H9 (cell line): ENCODE measurements around the gene HDAC3. TPM values are rescaled to one million over a fixed set of nuclear protein-coding genes. Genes with fewer than 3 reads are reported as not detected.
A peak's percentile ranks its signal among the peaks of the same experiment; 100 is the strongest.

Experiments used
- DNase-seq: peaks from one replicate; pipeline ENCODE4 v3.0.0-alpha.2; 2017
- H2AFZ ChIP-seq: one replicate; pipeline ENCODE4 v1.6.1; 2013; ENCODE audit warnings: mild to moderate bottlenecking, low read length, control low read depth, moderate library complexity
- H2AK5ac ChIP-seq: 2 replicates; pipeline ENCODE4 v1.6.1; 2013; ENCODE audit warnings: low read length, control low read depth, mixed read lengths; ENCODE audit not compliant: insufficient read length
- H2BK120ac ChIP-seq: one replicate; pipeline ENCODE4 v1.6.1; 2013; ENCODE audit warnings: low read depth, mild to moderate bottlenecking, low read length, control low read depth, inconsistent platforms; ENCODE audit not compliant: poor library complexity, severe bottlenecking
- H2BK12ac ChIP-seq: 2 replicates; pipeline ENCODE4 v1.6.1; 2013; ENCODE audit warnings: low read length, control low read depth, mixed read lengths, low read depth; ENCODE audit not compliant: insufficient read length
- H2BK15ac ChIP-seq: 2 replicates; pipeline ENCODE4 v1.6.1; 2013; ENCODE audit warnings: low read depth, low read length, control low read depth
- H2BK20ac ChIP-seq: one replicate; pipeline ENCODE4 v1.6.1; 2013; ENCODE audit warnings: low read depth, mild to moderate bottlenecking, low read length, control low read depth, inconsistent platforms; ENCODE audit not compliant: poor library complexity, severe bottlenecking
- H2BK5ac ChIP-seq: 2 replicates; pipeline ENCODE4 v1.6.1; 2013; ENCODE audit warnings: low read length, control low read depth, mixed read lengths; ENCODE audit not compliant: insufficient read length
- H3K14ac ChIP-seq: 2 replicates; pipeline ENCODE4 v1.6.1; 2013; ENCODE audit warnings: low read length, control low read depth; ENCODE audit not compliant: insufficient read depth
- H3K18ac ChIP-seq: 2 replicates; pipeline ENCODE4 v1.6.1; 2013; ENCODE audit warnings: low read depth, mild to moderate bottlenecking, mixed read lengths, low read length, control low read depth; ENCODE audit not compliant: insufficient read length
- H3K23ac ChIP-seq: 2 replicates; pipeline ENCODE4 v1.6.1; 2013; ENCODE audit warnings: low read length, control low read depth, mixed read lengths, low read depth; ENCODE audit not compliant: insufficient read length
- H3K23me2 ChIP-seq: 2 replicates; pipeline ENCODE4 v1.6.1; 2013; ENCODE audit warnings: low read depth, mild to moderate bottlenecking, mixed read lengths, low read length, control low read depth; ENCODE audit not compliant: insufficient read length, poor library complexity, severe bottlenecking
- H3K27ac ChIP-seq: 2 replicates; pipeline ENCODE4 v1.5.1; 2013; ENCODE audit warnings: low read length, control low read depth, mixed read lengths, low read depth; ENCODE audit not compliant: insufficient read length
- H3K27me3 ChIP-seq: 2 replicates; pipeline ENCODE4 v1.6.1; 2013; ENCODE audit warnings: low read length, control low read depth, inconsistent platforms; ENCODE audit not compliant: insufficient read depth
- H3K4ac ChIP-seq: 2 replicates; pipeline ENCODE4 v1.6.1; 2013; ENCODE audit warnings: low read depth, mild to moderate bottlenecking, control low read depth, inconsistent platforms, low read length, moderate library complexity
- H3K4me1 ChIP-seq: 2 replicates; pipeline ENCODE4 v1.6.1; 2013; ENCODE audit warnings: low read length, control low read depth, inconsistent platforms; ENCODE audit not compliant: insufficient read depth
- H3K4me2 ChIP-seq: 2 replicates; pipeline ENCODE4 v1.6.1; 2013; ENCODE audit warnings: low read length, control low read depth, mixed read lengths; ENCODE audit not compliant: insufficient read length, insufficient read depth
- H3K56ac ChIP-seq: 2 replicates; pipeline ENCODE4 v1.6.1; 2013; ENCODE audit warnings: low read depth, mild to moderate bottlenecking, mixed read lengths, low read length, control low read depth; ENCODE audit not compliant: insufficient read length
- H3K79me1 ChIP-seq: 2 replicates; pipeline ENCODE4 v1.6.1; 2013; ENCODE audit warnings: low read depth, mild to moderate bottlenecking, moderate library complexity, low read length, control low read depth, inconsistent platforms; ENCODE audit not compliant: insufficient read depth, poor library complexity, severe bottlenecking
- H3K79me2 ChIP-seq: 2 replicates; pipeline ENCODE4 v1.6.1; 2013; ENCODE audit warnings: low read length, control low read depth, inconsistent platforms; ENCODE audit not compliant: insufficient read depth
- H3K9ac ChIP-seq: 2 replicates; pipeline ENCODE4 v1.6.1; 2013; ENCODE audit warnings: low read length, control low read depth, mixed read lengths; ENCODE audit not compliant: insufficient read length; ENCODE audit errors: extremely low read depth
- H3K9me3 ChIP-seq: one replicate; pipeline ENCODE4 v1.6.1; 2013; ENCODE audit warnings: low read depth, low read length, inconsistent platforms; ENCODE audit not compliant: control insufficient read depth
- H3T11ph ChIP-seq: one replicate; pipeline ENCODE4 v1.6.1; 2013; ENCODE audit warnings: mild to moderate bottlenecking, low read length, control low read depth, inconsistent platforms
- H4K20me1 ChIP-seq: one replicate; pipeline ENCODE4 v1.6.1; 2013; ENCODE audit not compliant: control insufficient read depth, insufficient read length, insufficient read depth
- H4K5ac ChIP-seq: 2 replicates; pipeline ENCODE4 v1.6.1; 2013; ENCODE audit warnings: low read depth, mild to moderate bottlenecking, mixed read lengths, low read length, control low read depth; ENCODE audit not compliant: insufficient read length
- H4K8ac ChIP-seq: replicated peaks from 2 replicates; pipeline ENCODE4 v1.6.1; 2013; ENCODE audit warnings: low read length, control low read depth, mixed read lengths, low read depth; ENCODE audit not compliant: insufficient read length
- H4K91ac ChIP-seq: 2 replicates; pipeline ENCODE4 v1.6.1; 2013; ENCODE audit warnings: low read depth, mild to moderate bottlenecking, moderate library complexity, mixed read lengths, low read length, control low read depth; ENCODE audit not compliant: insufficient read length
- H3K27ac Mint-ChIP-seq, 3 experiments: 2 replicates in 2 of 3; 3 replicates in 1 of 3; pipeline ENCODE4 v1.8.0; 2020 to 2021; ENCODE audit warnings: mixed read lengths in 3 of 3, mild to moderate bottlenecking in 1 of 3, moderate library complexity in 1 of 3
- H3K27me3 Mint-ChIP-seq: 2 replicates; pipeline ENCODE4 v1.8.0; 2021; ENCODE audit warnings: low read depth, mild to moderate bottlenecking, moderate library complexity, mixed read lengths
- H3K36me3 Mint-ChIP-seq, 3 experiments: 2 replicates in 2 of 3; 3 replicates in 1 of 3; pipeline ENCODE4 v1.8.0; 2020 to 2021; ENCODE audit warnings: low read depth in 3 of 3, mixed read lengths in 3 of 3; ENCODE audit not compliant: insufficient read depth in 1 of 3
- H3K4me1 Mint-ChIP-seq, 2 experiments: 2 replicates each; pipeline ENCODE4 v1.8.0; 2020; ENCODE audit warnings: mixed read lengths in 2 of 2
- H3K4me3 Mint-ChIP-seq, 2 experiments: 2 replicates in 1 of 2; 3 replicates in 1 of 2; pipeline ENCODE4 v1.8.0; 2020 to 2021; ENCODE audit warnings: mild to moderate bottlenecking in 2 of 2, mixed read lengths in 2 of 2, moderate library complexity in 1 of 2
- H3K9me3 Mint-ChIP-seq, 2 experiments: 2 replicates in 1 of 2; 3 replicates in 1 of 2; pipeline ENCODE4 v1.8.0; 2020; ENCODE audit warnings: mild to moderate bottlenecking in 2 of 2, mixed read lengths in 2 of 2, moderate library complexity in 1 of 2
- CTCF ChIP-seq: fragments of 200-600 bp; sonication (generic); conservative IDR thresholded peaks from 3 replicates; pipeline ENCODE4 v1.8.0; 2021; ENCODE audit warnings: antibody characterized with exemption, mild to moderate bottlenecking
- total RNA-seq: library from RNA; stranded (reverse); gene quantifications from 2 replicates; pipeline ENCODE4 v1.2.1, GENCODE V29; 2021

Gene HDAC3
- total RNA-seq, 1 experiment from 2014 or later, result 98.3 TPM

- Histone ChIP-seq H3K4me1 (peaks cover 6% of the 10 kb centered on the region), H4K5ac (no peak overlapping the region), H2BK15ac (no peak overlapping the region), H2BK120ac (no peak overlapping the region), H3K79me2 (no peaks in the 10 kb centered on the region), H3K27ac (no peak overlapping the region), H4K91ac (no peak overlapping the region), H2AFZ (no peak overlapping the region), H3K56ac (no peak overlapping the region), H4K8ac (no peak overlapping the region), H3K9me3 (no peaks in the 10 kb centered on the region), H3K23me2 (peaks cover 9% of the 10 kb centered on the region), H4K20me1 (no peaks in the 10 kb centered on the region), H3K4me2 (no peak overlapping the region), H3K79me1 (no peaks in the 10 kb centered on the region), H3K9ac (no peak overlapping the region), H3K23ac (no peak overlapping the region), H3K18ac (no peak overlapping the region), H2BK12ac (no peak overlapping the region), H3T11ph (no peak overlapping the region), H2BK20ac (no peak overlapping the region), H3K27me3 (no peaks in the 10 kb centered on the region), H3K4ac (no peak overlapping the region), H2BK5ac (no peak overlapping the region), H3K14ac (no peak overlapping the region), H2AK5ac (no peak overlapping the region)
- peak; percentile 62 for DNase-seq
- peaks cover 0 to 4% of the 10 kb centered on the region in 2 experiments; a peak in 1 of 5 replicates for H3K9me3 Mint-ChIP-seq
- H3K4me3 Mint-ChIP-seq, result peak overlapping the region in 1 of 2 experiments; percentile 10; a peak in 1 of 5 replicates
- peaks cover 44 to 48% of the 10 kb centered on the region in 2 experiments for H3K4me1 Mint-ChIP-seq
- H3K27me3 Mint-ChIP-seq, result no peaks in the 10 kb centered on the region; the same call in 1 of the 2 replicates
- peaks cover 23 to 26% (median 24%) of the 10 kb centered on the region in 3 experiments for H3K36me3 Mint-ChIP-seq
- TF ChIP-seq CTCF, result peak; percentile 73
- H3K27ac Mint-ChIP-seq, result no peak overlapping the region
Measured at GRCh38 chr5:141677415-141677814, 40.8 kb upstream of the HDAC3 start.
